SK-N-MC (cell line): ENCODE results near the gene SREBF1.

Experiments used
- EZH2 ChIP-seq: fragments of 200-600 bp; sonication (generic); IDR thresholded peaks from one replicate; pipeline ENCODE4 v1.6.1; 2017; ENCODE audit warnings: antibody characterized with exemption
- POLR2AphosphoS5 ChIP-seq: IDR thresholded peaks from 2 replicates; pipeline ENCODE4 v1.6.1; 2012; ENCODE audit warnings: mild to moderate bottlenecking, low read depth, low read length, borderline replicate concordance

GRCh38 chr17:17765359-17766076 lies 71.3 kb downstream of the SREBF1 start:
- TF ChIP-seq EZH2 (no peak), POLR2AphosphoS5 (no peak)
